Measurements from ENCODE around the gene CSF3R.

CSF3R gene

DNA sequence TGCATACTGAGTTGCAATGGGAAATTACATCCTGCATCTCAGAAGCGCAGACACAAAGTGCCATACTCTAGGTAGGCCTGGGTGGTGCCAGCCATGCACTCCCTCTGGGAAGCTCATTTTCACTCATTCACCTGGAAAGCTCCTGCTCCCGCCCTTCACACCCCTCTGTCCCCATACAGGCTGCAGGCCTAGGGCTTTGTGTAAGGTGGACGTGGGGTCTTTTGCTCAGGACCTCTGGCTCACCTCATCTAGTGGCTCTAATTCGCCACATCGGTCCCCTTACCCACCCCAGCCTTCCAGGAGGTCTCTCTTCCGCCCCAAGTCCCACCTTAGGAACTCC lies 19.3 kb downstream of the CSF3R start:
- no peak for DNase-seq (ENCODE audit: low read depth in 3 of 3, low spot score in 1 of 3)

DNA sequence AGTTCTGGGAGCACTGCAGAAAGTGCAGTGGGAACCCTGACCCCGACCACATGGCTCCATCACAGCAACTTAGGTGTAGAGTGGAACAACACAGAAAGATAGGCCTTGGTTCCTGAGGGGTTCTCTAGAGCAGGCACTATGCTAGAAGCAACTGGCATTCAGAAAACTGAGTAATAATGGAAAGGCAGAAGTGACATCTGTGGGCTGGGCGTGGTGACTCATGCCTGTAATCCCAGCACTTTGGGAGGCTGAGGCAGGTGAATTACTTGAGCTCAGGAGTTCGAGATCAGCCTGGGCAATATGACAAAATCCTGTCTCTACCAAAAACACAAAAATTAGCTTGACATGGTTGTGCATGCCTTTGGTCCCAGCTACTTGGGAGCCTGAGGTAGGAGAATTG lies 23.8 kb downstream of the CSF3R start:
- no peak for DNase-seq (ENCODE audit: low read depth in 3 of 3, low spot score in 1 of 3)

DNA sequence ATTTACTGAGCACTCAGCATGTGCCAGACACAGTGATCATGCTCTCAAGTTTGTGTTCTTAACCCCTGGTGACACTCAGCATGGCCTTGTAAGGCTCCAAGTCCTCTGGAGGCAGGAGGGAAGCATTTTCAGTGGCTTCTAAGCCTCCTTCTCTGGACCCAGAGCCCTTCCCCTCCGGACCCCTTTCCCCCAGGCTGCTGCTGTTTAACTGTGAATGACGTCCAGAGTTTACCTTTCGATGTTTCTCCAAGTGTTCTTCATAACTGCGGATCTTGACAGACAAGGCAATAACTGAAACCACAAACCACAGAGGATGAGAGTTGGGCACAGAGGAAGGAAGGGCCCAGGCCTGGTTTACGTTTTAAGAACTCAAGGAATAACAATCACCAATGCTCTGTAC lies 25.0 kb downstream of the CSF3R start:
- DNase-seq (ENCODE audit: low read depth in 3 of 3, low spot score in 1 of 3): no peak

DNA sequence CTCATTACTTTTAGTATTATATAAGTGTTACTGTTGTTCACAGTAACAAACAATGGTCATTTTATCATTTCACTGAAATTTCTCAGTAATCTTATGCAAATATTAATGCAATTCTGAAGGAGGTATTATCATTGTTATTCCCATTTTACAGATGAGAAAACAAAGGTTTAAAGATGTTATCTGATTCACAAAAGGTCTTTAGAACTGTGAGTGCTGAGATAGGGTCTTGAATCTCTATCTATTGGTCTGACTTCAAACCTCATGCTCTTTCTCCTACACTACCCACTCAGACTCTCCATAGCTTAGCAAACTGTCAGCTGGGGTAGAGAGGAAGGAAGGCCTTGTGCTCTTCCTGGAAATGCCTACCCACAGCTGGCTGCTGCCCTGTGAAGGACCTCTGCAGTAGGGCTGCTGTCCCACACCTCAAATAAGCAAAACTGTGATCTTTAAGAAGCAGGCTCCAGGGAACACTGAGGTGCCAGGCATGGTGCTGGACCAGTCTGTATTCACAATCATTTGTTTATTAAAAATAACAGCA lies 26.3 kb downstream of the CSF3R start:
- DNase-seq (ENCODE audit: low read depth in 3 of 3, low spot score in 1 of 3): no peak

DNA sequence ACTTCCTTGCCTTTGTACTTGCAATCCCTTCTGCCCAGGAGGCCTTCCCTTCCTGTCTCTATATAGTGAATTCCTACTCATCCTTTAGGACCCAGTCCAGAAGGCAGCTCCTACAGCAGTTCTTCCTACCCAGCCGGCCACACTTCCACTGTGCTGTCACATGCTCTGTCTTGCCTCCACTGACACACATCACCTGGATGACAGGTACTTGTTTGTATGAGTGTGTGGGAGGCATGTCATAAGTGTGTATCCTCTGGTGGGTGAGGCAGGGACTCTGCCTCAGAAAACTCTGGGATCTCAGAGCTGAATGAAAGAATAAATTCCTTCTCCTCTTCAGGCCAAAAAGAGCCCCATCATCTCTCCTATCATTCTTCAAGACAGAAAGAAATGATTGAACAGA lies 27.3 kb downstream of the CSF3R start:
- DNase-seq (ENCODE audit: low read depth in 3 of 3, low spot score in 1 of 3): no peak

DNA sequence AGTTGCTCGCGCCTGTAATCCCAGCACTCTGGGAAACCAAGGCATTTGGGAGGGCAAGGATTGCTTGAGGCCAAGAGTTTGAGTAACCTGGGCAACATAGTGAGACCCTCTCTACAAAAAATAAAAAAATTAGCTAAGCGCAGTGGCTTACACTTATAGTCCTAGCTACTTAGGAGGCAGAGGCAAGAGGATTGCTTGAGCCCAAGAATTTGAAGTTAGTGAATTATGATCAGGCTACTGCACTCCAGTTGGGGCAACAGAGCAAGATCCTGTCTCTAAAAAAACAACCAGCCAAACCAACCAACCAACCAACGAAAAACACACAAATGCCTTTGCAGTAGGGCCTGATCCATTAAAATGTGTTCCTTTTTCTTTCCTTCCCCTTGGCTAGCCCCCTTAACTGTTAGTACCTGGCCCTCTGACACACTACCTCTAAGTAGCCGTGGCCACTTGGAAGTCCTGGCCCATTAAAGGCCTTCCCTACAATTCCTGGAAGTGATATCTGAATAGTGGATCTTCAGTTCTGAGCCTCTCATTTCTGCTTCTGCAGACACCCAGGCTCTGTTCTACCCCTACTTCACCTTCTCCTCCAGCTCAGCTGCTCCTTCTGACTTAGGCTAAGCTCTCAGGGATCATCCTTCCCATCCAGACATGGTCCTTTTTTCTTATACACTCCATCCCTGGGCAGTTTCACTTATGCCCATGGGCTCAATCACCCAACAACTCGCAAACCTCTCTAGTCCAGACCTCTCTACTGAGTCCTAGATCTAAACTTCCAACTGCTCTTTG lies 28.9 kb downstream of the CSF3R start:
- no peak for DNase-seq (ENCODE audit: low read depth in 3 of 3, low spot score in 1 of 3)

DNA sequence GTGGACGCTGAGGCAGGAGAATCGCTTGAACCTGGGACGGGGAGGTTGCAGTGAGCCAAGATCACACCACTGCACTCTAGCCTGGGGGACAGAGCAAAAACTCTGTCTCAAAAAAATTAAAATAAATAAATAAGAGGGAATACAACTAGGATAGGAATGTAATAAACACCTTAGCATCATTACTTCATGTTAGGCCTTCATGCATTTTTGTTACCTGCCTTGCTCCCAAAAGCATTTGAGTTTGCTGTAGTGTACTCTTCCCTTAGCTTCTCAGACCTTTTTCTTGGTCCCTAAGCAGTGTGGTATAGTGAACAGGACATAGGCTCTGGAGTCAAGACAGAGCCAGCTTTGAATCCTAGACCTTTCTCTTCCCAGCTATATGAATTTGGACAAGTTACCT lies 29.7 kb downstream of the CSF3R start:
- DNase-seq (ENCODE audit: low read depth in 3 of 3, low spot score in 1 of 3): no peak

DNA sequence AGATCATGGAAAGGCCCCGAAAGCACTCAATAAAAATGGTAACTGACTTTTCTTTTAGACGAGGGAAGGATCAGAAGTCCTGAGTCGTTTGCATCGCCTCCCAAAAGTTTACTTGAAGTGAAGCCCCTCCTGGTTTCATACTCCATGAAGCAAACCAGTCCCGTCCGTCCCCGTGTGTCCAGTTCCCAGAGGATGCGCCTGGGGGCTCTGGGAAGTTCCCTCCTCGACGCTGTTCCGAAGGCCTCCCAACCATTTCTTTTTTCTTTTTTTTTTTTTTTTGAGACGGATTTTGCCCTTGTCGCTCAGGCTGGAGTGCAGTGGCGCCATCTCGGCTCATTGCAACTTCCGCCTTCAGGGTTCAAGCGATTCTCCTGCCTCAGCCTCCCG lies 31.8 kb downstream of the CSF3R start:
- DNase-seq (ENCODE audit: low read depth in 3 of 3, low spot score in 1 of 3): no peak

DNA sequence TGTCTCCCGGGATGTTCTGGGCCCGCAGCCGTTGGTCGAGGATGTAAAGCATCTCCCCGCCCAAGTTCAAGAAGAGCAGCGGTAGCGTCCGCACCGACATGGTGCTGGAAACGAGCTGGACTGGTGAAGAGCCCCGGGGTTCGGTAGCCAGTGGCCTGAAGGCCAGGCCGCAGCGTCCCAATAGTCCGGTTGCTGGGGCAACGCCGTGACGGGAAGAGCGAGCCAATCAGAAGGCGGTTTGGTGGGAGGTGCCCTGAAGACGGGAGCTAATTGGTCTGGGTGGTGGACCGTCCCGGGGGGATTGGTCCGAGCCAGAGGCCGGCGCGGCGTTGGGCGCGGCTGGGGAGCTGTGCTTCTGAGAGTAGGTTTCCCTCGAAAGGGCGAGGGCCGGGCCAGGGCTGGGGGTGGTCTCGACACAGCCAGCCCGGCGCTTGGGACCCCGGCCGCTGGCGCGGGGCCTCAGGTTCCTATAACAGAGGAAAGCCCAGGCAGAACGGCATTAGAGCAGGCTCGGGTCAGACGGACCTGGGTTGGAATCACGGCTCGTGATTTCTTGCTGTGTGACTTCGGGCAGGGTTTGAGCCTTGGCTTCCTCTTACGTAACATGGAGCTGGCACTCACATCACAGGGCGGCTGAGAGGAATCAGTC lies 32.3 kb downstream of the CSF3R start, which contains the start of gene OSCP1:
OSCP1 (minus strand) TSS at position 182 of the 649 bp plus-strand sequence; CDS start at position 100, 82 bp downstream.
- peak; percentile 58 to 75 (median 69) for DNase-seq (ENCODE audit: low read depth in 3 of 3, low spot score in 1 of 3)

DNA sequence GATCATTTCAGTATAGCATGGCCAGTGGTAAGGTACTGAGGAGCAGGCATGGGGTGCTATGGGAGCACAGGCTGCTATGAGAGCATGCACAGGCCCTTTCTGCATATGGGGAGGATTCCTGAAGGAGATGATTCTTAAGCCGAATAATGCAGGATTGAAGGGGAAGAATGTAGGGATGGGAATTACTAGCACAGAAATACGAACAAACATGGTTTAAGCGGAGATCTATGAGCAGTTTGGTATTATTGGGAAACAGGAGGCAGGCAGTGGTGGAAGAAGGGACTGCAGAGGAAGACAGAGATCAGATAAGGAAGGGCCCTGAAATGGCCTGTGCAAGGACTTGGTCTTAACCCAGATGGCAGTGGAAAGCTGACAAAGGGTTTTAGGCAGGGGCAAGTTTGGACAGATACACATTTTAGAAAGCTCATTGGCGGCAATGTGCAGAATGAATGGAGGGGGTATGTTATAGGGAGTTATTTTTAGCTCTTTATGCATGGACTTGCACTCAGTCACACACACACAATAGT lies 34.1 kb downstream of the CSF3R start:
- DNase-seq (ENCODE audit: low read depth in 3 of 3, low spot score in 1 of 3): no peak

DNA sequence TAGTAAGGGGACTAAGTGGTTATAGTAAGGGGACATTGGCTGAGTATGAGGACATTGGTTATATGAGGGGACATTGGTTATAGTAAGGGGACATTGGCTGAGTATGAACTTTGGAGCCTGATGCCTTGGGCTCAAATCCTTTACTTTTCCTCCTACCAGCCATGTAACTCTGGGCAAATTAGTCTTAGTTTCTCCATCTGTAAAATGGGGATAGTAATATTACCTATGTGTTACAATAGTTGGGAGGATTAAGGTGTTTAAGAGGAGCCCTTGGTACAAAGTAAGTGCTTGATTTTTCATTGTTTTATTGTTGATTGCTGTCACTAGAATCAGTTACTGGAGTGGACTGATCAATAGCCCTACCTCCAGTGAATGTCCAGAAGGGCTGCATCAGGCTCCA lies 35.3 kb downstream of the CSF3R start:
- DNase-seq (ENCODE audit: low read depth in 3 of 3, low spot score in 1 of 3): no peak

DNA sequence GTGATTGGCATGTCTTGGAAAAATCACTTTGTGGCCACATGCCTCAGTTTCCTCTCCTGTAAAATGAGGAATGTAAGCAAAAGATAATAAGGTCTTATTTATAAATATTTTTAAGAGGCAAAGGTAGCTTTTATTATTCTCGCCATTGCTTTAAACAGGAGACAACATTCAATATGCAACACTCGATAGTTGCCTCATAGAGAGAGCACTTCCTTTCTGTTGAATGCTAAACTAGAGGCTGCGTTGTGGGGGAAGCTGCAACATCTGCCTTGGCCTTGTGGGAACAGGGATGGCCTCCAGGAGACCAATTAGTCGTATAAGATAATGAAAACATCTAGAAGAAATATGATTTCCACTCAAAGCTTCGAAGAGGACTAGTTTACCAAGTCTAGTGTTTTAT lies 36.0 kb downstream of the CSF3R start:
- no peak for DNase-seq (ENCODE audit: low read depth in 3 of 3, low spot score in 1 of 3)

DNA sequence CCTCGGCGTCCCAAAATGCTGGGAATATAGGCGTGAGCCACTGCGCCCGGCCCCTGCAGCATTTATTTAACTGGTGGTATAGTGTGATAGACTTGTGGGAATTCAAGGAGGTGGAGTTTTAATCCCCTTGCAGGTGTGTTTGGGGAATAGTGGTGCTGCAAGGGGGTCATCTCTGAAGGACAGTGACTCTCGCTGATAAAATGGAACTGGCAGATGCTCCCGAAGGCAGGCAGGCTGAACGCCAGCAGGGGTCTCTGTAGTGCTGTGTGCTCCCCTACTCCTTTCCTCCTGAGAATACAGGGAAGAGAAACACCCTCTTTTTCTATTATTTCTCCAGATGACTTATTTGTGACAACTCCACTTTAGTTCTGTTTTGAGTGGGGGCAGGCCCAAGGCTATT lies 36.4 kb downstream of the CSF3R start:
- no peak for DNase-seq (ENCODE audit: low read depth in 3 of 3, low spot score in 1 of 3)

DNA sequence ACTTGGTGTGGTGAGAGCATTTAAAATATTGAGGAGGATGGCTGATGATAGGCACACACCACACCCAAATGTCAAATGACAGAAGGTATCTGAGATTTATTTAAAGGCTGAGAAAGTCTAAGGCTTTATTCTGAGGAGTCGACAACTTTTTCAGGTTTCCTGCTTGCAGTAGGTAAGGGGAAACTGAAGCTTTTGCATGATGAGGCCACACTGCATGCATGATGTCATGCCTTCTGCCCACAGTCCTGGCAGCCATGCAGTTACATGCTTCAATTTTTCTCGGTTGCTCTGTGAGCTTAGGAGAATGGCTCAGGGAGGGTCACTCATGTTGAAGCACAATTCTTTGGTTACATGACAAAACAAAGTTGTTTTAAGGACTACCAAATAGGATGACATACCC lies 39.4 kb downstream of the CSF3R start:
- no peak for DNase-seq (ENCODE audit: low read depth in 3 of 3, low spot score in 1 of 3)

DNA sequence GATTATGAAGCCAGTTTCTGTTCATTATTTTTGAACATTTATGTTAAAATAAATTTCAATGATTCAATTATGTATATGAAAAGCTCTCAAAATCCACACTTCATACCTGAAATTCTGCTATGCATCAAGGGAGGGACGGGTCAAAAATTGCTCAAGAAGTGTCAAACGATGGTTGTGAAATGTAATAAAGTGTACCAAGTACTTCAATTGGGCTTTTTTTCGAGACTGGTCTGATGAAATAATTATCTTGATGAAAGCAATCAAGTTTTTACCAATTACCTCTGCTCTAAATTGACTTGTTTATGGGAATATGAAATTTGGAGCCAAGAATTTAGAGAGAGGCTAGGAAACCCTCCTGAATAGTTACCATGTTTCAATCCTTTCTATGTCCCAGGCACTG lies 40.4 kb downstream of the CSF3R start:
- no peak for DNase-seq (ENCODE audit: low read depth in 3 of 3, low spot score in 1 of 3)

DNA sequence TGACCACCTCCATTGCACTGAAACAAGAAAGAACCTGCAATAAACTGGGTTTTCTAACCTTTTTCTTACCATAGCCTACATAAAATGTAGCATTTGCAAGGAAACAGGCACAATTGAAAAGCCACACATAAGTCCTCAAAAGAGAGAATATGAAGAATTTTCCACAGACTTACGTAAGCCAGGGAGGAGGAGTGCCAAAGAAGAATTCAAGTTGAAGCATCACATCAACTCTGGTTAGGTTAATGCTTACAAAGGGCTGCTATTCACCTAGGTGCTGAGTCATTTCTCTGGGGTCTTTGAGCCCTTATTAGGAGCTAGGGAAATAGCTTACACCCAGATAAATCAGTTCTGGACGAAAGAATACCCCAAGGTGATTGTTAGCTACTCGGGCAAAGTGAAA lies 42.1 kb downstream of the CSF3R start:
- DNase-seq (ENCODE audit: low read depth in 3 of 3, low spot score in 1 of 3): no peak

DNA sequence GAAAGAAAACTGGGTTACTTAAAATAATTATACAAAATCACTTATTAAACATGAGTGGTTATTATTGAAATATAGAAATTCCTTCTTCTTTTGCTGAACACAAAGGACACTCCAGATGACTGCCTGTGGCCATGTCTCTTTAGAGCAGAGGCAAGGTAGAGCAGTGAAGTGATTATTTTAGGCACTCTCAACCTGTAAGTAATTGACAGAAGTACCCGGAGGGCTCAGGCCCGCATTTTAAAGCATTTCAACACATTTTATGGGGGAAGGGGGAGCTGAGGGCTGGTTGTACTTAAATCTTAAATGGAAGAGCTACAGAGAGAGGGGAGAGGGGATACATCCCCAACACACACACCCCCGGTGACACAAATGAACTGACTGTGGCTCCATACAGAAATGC lies 42.7 kb downstream of the CSF3R start:
- DNase-seq (ENCODE audit: low read depth in 3 of 3, low spot score in 1 of 3): no peak

DNA sequence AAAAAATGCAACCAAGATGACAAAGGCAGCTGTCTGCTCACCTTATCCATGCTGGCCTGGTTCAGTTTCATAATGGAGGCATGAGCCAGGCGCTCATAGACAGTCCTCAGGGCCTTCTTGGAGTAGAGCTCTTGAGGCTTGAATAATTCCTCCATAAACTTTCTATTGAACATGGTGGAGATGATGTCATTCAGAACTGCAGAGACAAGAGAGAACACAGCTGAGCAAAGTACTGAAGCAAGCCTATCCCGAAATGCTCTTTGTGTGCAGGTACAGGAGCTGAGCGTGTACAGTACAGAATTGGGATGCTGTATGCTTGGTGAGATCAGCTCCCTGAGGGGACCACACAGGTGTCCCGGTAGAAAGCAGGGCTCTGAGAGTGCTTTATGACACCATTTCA lies 44.0 kb downstream of the CSF3R start:
- DNase-seq (ENCODE audit: low read depth in 3 of 3, low spot score in 1 of 3): no peak

DNA sequence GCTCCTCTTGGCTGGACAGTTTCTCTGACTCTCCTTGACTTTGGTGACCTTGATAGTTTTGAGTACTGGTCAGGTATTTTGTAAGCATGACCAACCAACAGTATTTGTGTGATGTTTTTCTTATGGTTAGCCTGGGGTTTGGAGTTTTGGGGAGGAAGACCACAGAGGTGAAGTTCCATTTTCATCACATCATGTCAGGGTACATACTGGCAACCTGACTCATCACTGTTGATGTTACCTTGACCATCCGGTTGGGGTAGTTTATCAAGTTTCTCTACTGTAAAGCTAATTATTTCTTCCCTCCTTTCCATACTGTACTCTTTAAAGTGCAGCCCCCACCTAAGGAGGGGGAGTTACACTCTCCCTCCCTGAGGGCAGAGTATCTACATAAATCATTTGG lies 45.9 kb downstream of the CSF3R start:
- no peak for DNase-seq (ENCODE audit: low read depth in 3 of 3, low spot score in 1 of 3)

DNA sequence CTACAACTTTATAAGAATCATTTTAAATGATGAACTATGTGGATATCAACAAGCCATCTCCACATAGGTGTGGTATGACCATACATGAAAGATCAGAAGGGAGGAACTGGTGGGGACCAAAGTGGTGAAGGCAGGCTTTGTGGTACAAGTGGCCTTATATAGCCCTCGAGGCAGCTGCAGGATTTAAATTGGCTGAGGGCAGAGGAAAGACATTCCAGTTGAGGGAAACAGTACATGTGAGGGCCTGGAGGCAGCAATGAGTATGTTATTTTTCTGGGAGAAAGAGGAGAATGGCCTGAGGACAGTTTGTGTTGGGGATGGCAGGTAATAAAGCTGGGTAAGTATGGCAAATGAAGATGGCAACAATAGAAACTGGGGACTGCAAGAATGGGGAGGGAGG lies 49.6 kb downstream of the CSF3R start:
- no peak for DNase-seq (ENCODE audit: low read depth in 3 of 3, low spot score in 1 of 3)

DNA sequence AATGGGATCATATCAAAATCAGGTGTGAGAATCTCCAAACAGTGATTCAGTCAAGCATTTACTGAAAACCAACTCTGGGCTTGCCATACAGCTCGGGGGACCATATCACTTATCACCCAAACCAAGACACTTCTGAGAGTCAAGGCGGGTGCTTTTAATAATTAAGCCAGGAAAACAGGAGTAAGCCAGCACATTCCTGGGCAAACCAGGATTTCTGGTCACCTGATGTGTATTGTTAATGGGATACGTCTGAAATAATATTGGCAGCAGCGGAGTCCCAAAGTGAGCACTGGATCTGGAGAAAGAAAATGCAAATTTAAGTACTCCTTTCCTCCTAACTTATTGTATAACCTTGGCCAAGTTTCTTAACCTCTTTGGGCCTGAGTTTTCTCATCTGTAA lies 50.1 kb downstream of the CSF3R start:
- no peak for DNase-seq (ENCODE audit: low read depth in 3 of 3, low spot score in 1 of 3)

DNA sequence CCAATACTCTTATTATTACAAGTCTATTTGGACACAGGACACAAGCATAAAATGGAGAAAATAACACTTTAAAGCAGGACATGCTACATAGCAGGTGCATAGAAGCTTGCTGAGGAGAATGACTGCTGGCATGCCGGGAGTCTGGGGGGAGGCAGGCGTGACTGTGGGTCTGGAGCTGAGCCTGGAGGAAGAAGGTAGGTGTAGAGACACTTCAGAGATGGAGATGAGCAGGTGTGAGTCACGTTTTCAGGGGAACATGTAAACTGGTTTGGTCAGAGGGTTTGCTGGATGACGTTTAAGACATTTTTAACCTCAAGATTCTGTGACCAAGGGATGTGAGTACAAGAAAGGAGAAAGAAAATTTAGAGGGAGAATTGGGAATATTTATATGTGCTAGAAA lies 56.9 kb downstream of the CSF3R start:
- DNase-seq (ENCODE audit: low read depth in 3 of 3, low spot score in 1 of 3): no peak

DNA sequence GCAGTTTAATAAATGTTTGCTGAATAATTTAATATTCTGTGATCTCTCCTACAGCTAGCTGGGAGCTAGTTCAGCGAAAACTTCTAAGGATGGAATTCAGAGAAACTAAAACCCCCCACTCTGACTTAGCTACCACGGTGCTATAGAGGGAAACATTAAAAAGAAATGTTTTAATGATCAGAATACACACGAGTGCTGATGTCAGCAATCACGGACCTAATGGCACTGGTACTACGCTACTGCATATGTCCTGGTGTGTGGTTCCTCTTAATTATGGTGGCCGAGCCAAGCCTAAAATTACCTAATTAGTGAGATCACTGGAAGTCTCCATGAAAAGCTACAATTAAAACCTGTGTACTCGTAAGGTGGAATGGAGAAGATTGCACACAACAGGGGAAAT lies 61.1 kb downstream of the CSF3R start:
- DNase-seq (ENCODE audit: low read depth in 3 of 3, low spot score in 1 of 3): no peak
